HG03342 (cell line): ENCODE data around the gene LIPC.

Experiments used
- ATAC-seq: cut with Tn5 transposase; IDR thresholded peaks from one replicate; pipeline ENCODE4 v1.9.1; 2021; ENCODE audit warnings: mild to moderate bottlenecking, moderate library complexity; ENCODE audit not compliant: unreplicated experiment

LIPC gene

GRCh38 chr15:58431221-58432149, at the start of gene LIPC:
LIPC (plus strand) TSS chr15:58431991; CDS start chr15:58432033, 42 bp downstream.
- no peak for ATAC-seq

GRCh38 chr15:58383876-58384275, 47.9 kb upstream of the LIPC start:
- ATAC-seq = no peak

GRCh38 chr15:58384667-58385066, 47.1 kb upstream of the LIPC start:
- ATAC-seq = no peak

GRCh38 chr15:58386081-58386480, 45.7 kb upstream of the LIPC start:
- no peak for ATAC-seq

- ATAC-seq = no peak
These were observed 45.1 kb upstream of the LIPC start for GRCh38 chr15:58386641-58387040.

GRCh38 chr15:58387130-58387529, 44.7 kb upstream of the LIPC start:
- ATAC-seq = no peak

GRCh38 chr15:58388211-58388610, 43.6 kb upstream of the LIPC start:
- no peak for ATAC-seq

- ATAC-seq = no peak
These were observed 41.7 kb upstream of the LIPC start for GRCh38 chr15:58390118-58390517.

GRCh38 chr15:58390655-58391054, 41.1 kb upstream of the LIPC start:
- ATAC-seq = no peak

- no peak for ATAC-seq
These were observed 40.7 kb upstream of the LIPC start for GRCh38 chr15:58391088-58391487.

GRCh38 chr15:58392141-58392540, 39.6 kb upstream of the LIPC start:
- ATAC-seq = no peak

GRCh38 chr15:58392611-58393161, 39.1 kb upstream of the LIPC start:
- no peak for ATAC-seq

- ATAC-seq = no peak
These were observed 38.5 kb upstream of the LIPC start for GRCh38 chr15:58393241-58393662.

GRCh38 chr15:58396181-58396580, 35.6 kb upstream of the LIPC start:
- ATAC-seq = no peak

GRCh38 chr15:58398071-58398470, 33.7 kb upstream of the LIPC start:
- ATAC-seq = no peak

GRCh38 chr15:58398643-58399042, 33.1 kb upstream of the LIPC start:
- ATAC-seq = no peak

GRCh38 chr15:58399739-58400138, 32.1 kb upstream of the LIPC start:
- no peak for ATAC-seq

GRCh38 chr15:58401276-58401675, 30.5 kb upstream of the LIPC start:
- ATAC-seq = no peak

GRCh38 chr15:58401991-58402649, 29.7 kb upstream of the LIPC start:
- ATAC-seq = no peak

- ATAC-seq = no peak
These were observed 28.2 kb upstream of the LIPC start for GRCh38 chr15:58403581-58403980.

- no peak for ATAC-seq
These were observed 27.8 kb upstream of the LIPC start for GRCh38 chr15:58404020-58404419.

- no peak for ATAC-seq
These were observed 27.1 kb upstream of the LIPC start for GRCh38 chr15:58404722-58405121.
